Left lung (tissue), 10 donors: Measurements from ENCODE around the gene GDA. TPM values are rescaled to one million over a fixed set of nuclear protein-coding genes. Genes with fewer than 3 reads are reported as not detected.

Source experiments
- ATAC-seq: fragments of 200-7000 bp; cut with Tn5 transposase; one replicate; pipeline ENCODE4 v1.9.1; 2020; ENCODE audit warnings: moderate library complexity
- DNase-seq, 4 donors: peaks; one replicate each; pipeline ENCODE4 v3.0.0-alpha.2; 2013 to 2020
- H3K27ac ChIP-seq, 2 donors: fragments of 200-600 bp; sonication (generic) in 1 of 2; one replicate each; pipeline versions ENCODE4 v1.5.0 to v1.8.0; 2020 to 2021
- H3K27me3 ChIP-seq, 2 donors: fragments of 200-600 bp; sonication (generic) in 1 of 2; one replicate each; pipeline versions ENCODE4 v1.5.0 to v1.8.0; 2020 to 2021
- H3K36me3 ChIP-seq, 2 donors: fragments of 200-600 bp; sonication (generic) in 1 of 2; one replicate each; pipeline versions ENCODE4 v1.5.0 to v1.8.0; 2020 to 2021
- H3K4me1 ChIP-seq, 2 donors: fragments of 200-600 bp; one replicate each; pipeline ENCODE4 v1.8.0; 2021
- H3K4me3 ChIP-seq, 2 donors: fragments of 200-600 bp; sonication (generic) in 1 of 2; one replicate each; pipeline versions ENCODE4 v1.5.0 to v1.8.0; 2020 to 2021; ENCODE audit warnings: mild to moderate bottlenecking in 1 of 2
- H3K9me3 ChIP-seq, 2 donors: fragments of 200-600 bp; sonication (generic) in 1 of 2; one replicate each; pipeline versions ENCODE4 v1.5.0 to v1.8.0; 2020 to 2021
- CTCF ChIP-seq, 2 donors: fragments of 200-600 bp; sonication (generic) in 1 of 2; IDR thresholded peaks; one replicate each; pipeline versions ENCODE4 v1.5.0 to v1.8.0; 2021; ENCODE audit warnings: antibody characterized with exemption in 2 of 2
- intact Hi-C, 2 donors: fragments of 100-400 bp; cut with DNase I; formaldehyde crosslinking; loops; one replicate each; pipeline versions ENCODE4 v1.11.2 to v1.14.2; 2022
- polyA plus RNA-seq, 6 donors: library from polyadenylated mRNA; unstranded; fragments of 120-200 nt; gene quantifications; one replicate each; pipeline ENCODE4 v1.2.1, GENCODE V29; 2013; ENCODE audit not compliant: insufficient read length in 6 of 6
- total RNA-seq, 2 donors: library from RNA; stranded (reverse); fragmentation: NEBNext Ultra II Directional; extraction: Animal tissue kit (Norgen Biotek cat#: 25700); gene quantifications; one replicate each; pipeline ENCODE4 v1.2.1, GENCODE V29; 2021
- donor health status: DM: no; HTN: yes; CAD: no.
- donor health status: DM: no; HTN: no; CAD: no.

Gene GDA
- total and polyA plus RNA-seq, 8 donors, result 0.08 to 0.31 (median 0.17) TPM; not detected in 1

- Histone ChIP-seq H3K36me3 (no peaks in the 10 kb centered on the region), H3K4me1 (no peaks in the 10 kb centered on the region), H3K27me3 (no peaks in the 10 kb centered on the region), H3K4me3 (no peak overlapping the region), H3K27ac (no peak overlapping the region), H3K9me3 (peaks cover 0 to 3% of the 10 kb centered on the region in 2 donors)
- no peak for DNase-seq
- ATAC-seq, result no peak
- intact Hi-C loops, result no loop called here
- TF ChIP-seq CTCF (IDR thresholded peaks at IDR 0.05), result no peak
Measured at GRCh38 chr9:72187121-72187695, 38.0 kb downstream of the GDA start.

GRCh38 chr9:72188232-72188631 is 39.0 kb downstream of the GDA start:
- Histone ChIP-seq H3K27me3 (no peaks in the 10 kb centered on the region), H3K4me3 (no peak overlapping the region), H3K4me1 (no peaks in the 10 kb centered on the region), H3K36me3 (no peaks in the 10 kb centered on the region), H3K27ac (no peak overlapping the region), H3K9me3 (peaks cover 0 to 2% of the 10 kb centered on the region in 2 donors)
- DNase-seq (no peak), ATAC-seq (no peak)
- TF ChIP-seq CTCF (IDR thresholded peaks at IDR 0.05), result no peak
- intact Hi-C loops, result no loop called here

GRCh38 chr9:72193478-72193881 is 44.2 kb downstream of the GDA start:
- Histone ChIP-seq H3K9me3 (no peaks in the 10 kb centered on the region), H3K4me3 (no peak overlapping the region), H3K27ac (no peak overlapping the region), H3K4me1 (no peaks in the 10 kb centered on the region), H3K27me3 (no peaks in the 10 kb centered on the region), H3K36me3 (no peaks in the 10 kb centered on the region)
- intact Hi-C loops, result no loop called here
- DNase-seq, result no peak
- no peak for ATAC-seq
- no peak for TF ChIP-seq CTCF (IDR thresholded peaks at IDR 0.05)

- H3K4me1 ChIP-seq, result no peaks in the 10 kb centered on the region
- intact Hi-C loops, result no loop called here
- DNase-seq, result no peak
- no peaks in the 10 kb centered on the region for H3K27me3 ChIP-seq
- no peaks in the 10 kb centered on the region for H3K9me3 ChIP-seq
- H3K27ac ChIP-seq, result no peak overlapping the region
- TF ChIP-seq CTCF (IDR thresholded peaks at IDR 0.05), result no peak
- H3K4me3 ChIP-seq, result no peak overlapping the region
- ATAC-seq, result no peak
- no peaks in the 10 kb centered on the region for H3K36me3 ChIP-seq
Measured at GRCh38 chr9:72199238-72199637, 50.0 kb downstream of the GDA start.

GRCh38 chr9:72200452-72200851 is 51.2 kb downstream of the GDA start:
- Histone ChIP-seq H3K27ac (no peak overlapping the region), H3K4me3 (no peak overlapping the region), H3K9me3 (no peaks in the 10 kb centered on the region), H3K27me3 (no peaks in the 10 kb centered on the region), H3K4me1 (no peaks in the 10 kb centered on the region), H3K36me3 (no peaks in the 10 kb centered on the region)
- intact Hi-C loops, result no loop called here
- TF ChIP-seq CTCF (IDR thresholded peaks at IDR 0.05), result no peak
- ATAC-seq (no peak), DNase-seq (no peak)
